ENCODE measurements around the gene CEP170B.
"Not testable (repeated sequence)": the region's sequence is repeated elsewhere in the genome, so short reads cannot be mapped to it uniquely, and the experiment has no call there.

The CEP170B gene

GRCh38 chr14:104932676-104933631 is 67.9 kb downstream of the CEP170B start:
- peak; percentile 62 for DNase-seq (ENCODE audit: low read depth)

- DNase-seq (ENCODE audit: low read depth), result no peak
Measured at GRCh38 chr14:104933746-104934733, 69.0 kb downstream of the CEP170B start.

- no peak for DNase-seq (ENCODE audit: low read depth)
Measured at GRCh38 chr14:104935026-104935650, 70.1 kb downstream of the CEP170B start.

GRCh38 chr14:104935955-104936354 is 70.9 kb downstream of the CEP170B start:
- DNase-seq (ENCODE audit: low read depth), result no peak

GRCh38 chr14:104936361-104937155 is 71.5 kb downstream of the CEP170B start:
- no peak for DNase-seq (ENCODE audit: low read depth)

GRCh38 chr14:104937161-104937560 is 72.1 kb downstream of the CEP170B start:
- no peak for DNase-seq (ENCODE audit: low read depth)

- DNase-seq (ENCODE audit: low read depth), result no peak
Measured at GRCh38 chr14:104937694-104938365, 72.8 kb downstream of the CEP170B start.

- DNase-seq (ENCODE audit: low read depth), result no peak
Measured at GRCh38 chr14:104938436-104938835, 73.4 kb downstream of the CEP170B start.

- no peak for DNase-seq (ENCODE audit: low read depth)
Measured at GRCh38 chr14:104938960-104939359, 73.9 kb downstream of the CEP170B start.

- no peak for DNase-seq (ENCODE audit: low read depth)
Measured at GRCh38 chr14:104939666-104940410, 74.8 kb downstream of the CEP170B start.

- DNase-seq (ENCODE audit: low read depth), result no peak
Measured at GRCh38 chr14:104940526-104941150, 75.6 kb downstream of the CEP170B start.

GRCh38 chr14:104941508-104942365 is 76.7 kb downstream of the CEP170B start:
- no peak for DNase-seq (ENCODE audit: low read depth)

- no peak for DNase-seq (ENCODE audit: low read depth)
Measured at GRCh38 chr14:104942586-104942985, 77.5 kb downstream of the CEP170B start.

GRCh38 chr14:104943216-104944015 is 78.3 kb downstream of the CEP170B start:
- not testable (repeated sequence) for DNase-seq (ENCODE audit: low read depth)

GRCh38 chr14:104944016-104944308 is 78.9 kb downstream of the CEP170B start:
- DNase-seq (ENCODE audit: low read depth), result not testable (repeated sequence)

GRCh38 chr14:104944436-104945205 is 79.6 kb downstream of the CEP170B start:
- not testable (repeated sequence) for DNase-seq (ENCODE audit: low read depth)

GRCh38 chr14:104945266-104945665 is 80.2 kb downstream of the CEP170B start:
- not testable (repeated sequence) for DNase-seq (ENCODE audit: low read depth)

All from iris pigment epithelial cell (primary cell).